HG03097 (cell line): ENCODE measurements around the gene PTGDS.

ENCODE experiments used
- ATAC-seq: cut with Tn5 transposase; IDR thresholded peaks from one replicate; pipeline ENCODE4 v1.9.1; 2021; ENCODE audit not compliant: unreplicated experiment, low FRiP score

The PTGDS gene

GRCh38 chr9:136957461-136957860, 19.8 kb upstream of the PTGDS start:
- ATAC-seq, result no peak

GRCh38 chr9:136957901-136958300, 19.4 kb upstream of the PTGDS start:
- no peak for ATAC-seq

- ATAC-seq, result no peak
Observed at GRCh38 chr9:136958473-136958872, 18.8 kb upstream of the PTGDS start.

- no peak for ATAC-seq
Observed at GRCh38 chr9:136958898-136959850, 18.1 kb upstream of the PTGDS start.

GRCh38 chr9:136960212-136960937, 16.9 kb upstream of the PTGDS start:
- no peak for ATAC-seq

GRCh38 chr9:136960938-136961275, 16.4 kb upstream of the PTGDS start:
- ATAC-seq, result no peak

- ATAC-seq, result no peak
Observed at GRCh38 chr9:136961279-136962065, 15.8 kb upstream of the PTGDS start.

GRCh38 chr9:136962163-136962562, 15.1 kb upstream of the PTGDS start:
- ATAC-seq, result no peak

- no peak for ATAC-seq
Observed at GRCh38 chr9:136962701-136963248, 14.5 kb upstream of the PTGDS start.

GRCh38 chr9:136963341-136963740, 14.0 kb upstream of the PTGDS start:
- no peak for ATAC-seq

- no peak for ATAC-seq
Observed at GRCh38 chr9:136963751-136964150, 13.6 kb upstream of the PTGDS start.

GRCh38 chr9:136964171-136964689, 13.1 kb upstream of the PTGDS start:
- no peak for ATAC-seq

- ATAC-seq, result no peak
Observed at GRCh38 chr9:136964833-136965422, 12.4 kb upstream of the PTGDS start.

- no peak for ATAC-seq
Observed at GRCh38 chr9:136965771-136966484, 11.4 kb upstream of the PTGDS start.

GRCh38 chr9:136968333-136969127, 8.8 kb upstream of the PTGDS start:
- ATAC-seq, result no peak

GRCh38 chr9:136969150-136969549, 8.2 kb upstream of the PTGDS start:
- no peak for ATAC-seq

GRCh38 chr9:136969774-136970173, 7.5 kb upstream of the PTGDS start:
- no peak for ATAC-seq

GRCh38 chr9:136970361-136970760, 6.9 kb upstream of the PTGDS start:
- no peak for ATAC-seq

GRCh38 chr9:136971746-136972145, 5.6 kb upstream of the PTGDS start:
- no peak for ATAC-seq
